OCI-M2 (cell line): Measurements from ENCODE around the gene FAM20C.
"Not testable (repeated sequence)": the region's sequence is repeated elsewhere in the genome, so short reads cannot be mapped to it uniquely, and the experiment has no call there.

ENCODE experiments used
- DNase-seq: peaks from one replicate; lab custom pipeline; 2025; ENCODE audit not compliant: unreplicated experiment; lab: John Stamatoyannopoulos, UW

The FAM20C gene

DNA sequence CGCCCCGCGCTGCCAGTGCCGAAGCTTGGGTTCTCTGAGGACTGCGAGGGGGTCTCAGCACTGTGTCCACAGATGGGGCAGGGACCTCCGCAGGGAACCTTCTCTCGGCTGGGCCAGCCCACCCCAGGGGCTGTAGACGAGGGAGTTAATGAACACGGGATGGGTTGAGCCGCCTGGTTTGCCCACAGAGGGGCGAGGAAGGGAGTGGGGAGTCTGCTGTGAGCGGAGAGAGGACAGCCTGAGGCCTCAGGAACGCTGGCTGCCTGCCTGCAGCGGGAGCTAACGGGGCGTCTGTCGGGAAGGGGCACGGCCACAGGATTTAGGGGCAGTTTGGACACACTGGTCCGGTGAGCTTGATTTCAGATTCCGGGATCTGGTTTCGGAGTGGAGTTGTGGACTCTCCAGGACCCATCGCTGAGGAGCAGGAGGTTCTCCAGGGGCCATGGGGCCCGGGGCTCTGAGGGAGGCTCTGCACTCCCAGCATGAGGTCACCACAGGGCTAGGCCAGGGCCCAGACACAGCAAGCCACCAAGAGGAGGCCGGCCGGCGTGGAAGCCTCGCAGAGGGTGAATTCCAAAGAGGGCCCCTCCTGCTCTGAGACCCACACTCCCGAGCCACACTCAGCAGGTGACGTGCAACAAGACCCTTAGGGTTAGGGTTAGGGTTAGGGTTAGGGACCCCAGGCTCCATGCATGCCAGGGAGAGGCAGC is 19.0 kb upstream of the FAM20C start:
- DNase-seq = no peak

DNA sequence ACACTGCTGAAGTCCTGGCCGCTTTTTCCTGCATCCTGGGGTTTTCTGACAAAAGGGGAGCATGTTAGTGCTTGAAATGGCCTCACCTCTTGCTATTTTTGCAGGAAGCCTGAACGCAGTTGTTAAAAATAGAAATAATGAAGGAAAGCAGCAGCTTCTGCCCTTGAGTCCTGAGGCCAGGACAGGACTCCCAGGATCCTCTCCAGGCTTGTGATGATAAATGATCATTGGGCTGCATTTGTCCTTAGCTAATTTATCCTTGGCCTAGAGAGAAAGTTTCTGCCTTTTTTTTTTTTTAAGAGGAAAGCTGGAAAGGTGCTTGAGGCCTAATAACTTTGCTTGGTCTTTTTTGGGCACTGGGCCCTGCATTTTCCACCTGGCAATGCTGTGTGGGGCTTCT is 17.7 kb upstream of the FAM20C start:
- no peak for DNase-seq

DNA sequence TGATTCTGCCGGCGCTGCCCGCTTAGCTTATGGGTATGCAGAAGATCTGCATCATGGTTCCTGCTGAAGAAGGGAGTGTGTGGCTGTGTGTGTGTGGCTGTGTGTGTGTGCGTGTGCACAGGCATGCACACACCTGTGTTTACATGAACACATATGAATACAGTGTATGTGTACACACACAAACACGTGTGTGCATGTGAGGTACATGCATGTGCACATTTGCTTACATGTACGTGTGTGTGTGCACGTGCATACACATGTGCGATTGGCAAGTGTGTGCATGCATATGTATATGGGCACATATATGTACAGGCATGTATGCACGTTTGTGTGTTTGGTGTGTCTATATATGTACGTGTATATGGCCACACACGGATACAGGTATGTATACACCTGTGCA is 16.4 kb upstream of the FAM20C start:
- no peak for DNase-seq

DNA sequence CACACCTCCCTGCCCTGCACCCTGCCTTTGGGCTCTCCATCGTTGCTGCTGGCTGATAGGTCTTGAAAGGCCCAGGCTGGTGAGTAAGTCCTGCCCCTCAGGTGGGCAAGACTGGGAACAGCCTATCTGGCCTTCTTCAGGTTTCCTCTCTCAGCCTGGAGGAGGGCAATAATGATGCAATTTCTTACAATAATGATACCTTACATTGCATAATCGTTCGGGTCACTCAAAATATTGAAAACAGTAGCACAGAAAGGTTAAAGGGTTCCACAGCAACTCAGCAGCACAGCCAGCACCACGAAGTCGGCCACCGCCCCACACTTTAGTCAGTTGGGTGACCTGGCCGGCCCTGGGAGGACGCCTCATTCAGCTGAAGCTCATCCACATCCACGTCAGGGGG is 16.0 kb upstream of the FAM20C start:
- no peak for DNase-seq

DNA sequence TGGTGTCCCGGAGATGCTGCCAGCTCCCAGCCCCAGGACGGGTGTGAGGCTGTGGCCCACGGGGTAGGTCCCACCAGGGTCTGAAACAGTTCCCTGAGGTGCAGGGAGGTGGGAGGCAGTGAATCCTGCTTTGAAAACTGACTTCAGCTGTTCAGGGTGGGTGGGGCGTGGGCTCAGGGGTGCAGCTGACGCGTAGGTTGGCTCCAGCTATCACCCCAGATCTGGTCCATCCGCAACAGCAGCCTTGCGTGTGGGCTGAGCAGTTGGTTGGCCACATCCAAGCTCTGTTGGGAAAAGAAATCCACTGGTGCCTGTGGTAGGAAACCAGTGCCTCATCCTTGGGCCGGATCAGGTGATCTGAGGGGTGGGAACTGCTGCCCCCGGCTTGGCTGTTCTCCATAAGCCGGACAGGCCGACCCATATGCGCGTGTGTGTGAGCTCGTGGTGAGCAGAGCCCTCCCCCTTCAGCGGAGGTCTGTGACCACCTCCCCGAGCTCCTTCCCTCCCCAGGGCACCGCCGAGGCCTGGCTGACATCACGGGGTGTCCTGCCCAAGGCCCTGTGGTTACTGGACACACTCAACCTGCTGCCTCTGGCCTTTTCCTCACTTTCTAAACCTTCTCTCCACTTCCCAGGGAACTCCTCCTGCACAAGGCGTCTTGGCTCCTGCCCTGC is 15.4 kb upstream of the FAM20C start:
- DNase-seq = no peak

DNA sequence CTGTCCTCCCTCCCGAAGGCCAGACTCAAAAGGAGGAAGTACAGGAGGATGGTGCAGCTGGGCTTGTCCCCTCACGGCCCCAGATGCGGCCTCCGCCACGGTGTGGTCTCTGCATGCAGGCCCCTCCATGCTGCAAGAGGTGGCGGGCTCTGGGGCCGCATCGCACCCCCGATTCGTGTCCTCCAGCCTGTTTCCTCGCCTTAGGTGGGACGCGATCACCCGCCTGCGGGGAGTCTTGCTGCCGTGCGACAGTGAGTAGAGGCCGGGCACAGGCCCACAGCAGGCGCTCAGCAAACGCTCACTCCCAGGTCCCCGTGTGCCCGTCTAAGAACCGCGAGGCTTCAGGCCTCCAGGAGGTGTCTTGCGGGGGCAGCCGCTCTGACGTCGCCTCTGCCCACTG is 13.9 kb upstream of the FAM20C start:
- no peak for DNase-seq

DNA sequence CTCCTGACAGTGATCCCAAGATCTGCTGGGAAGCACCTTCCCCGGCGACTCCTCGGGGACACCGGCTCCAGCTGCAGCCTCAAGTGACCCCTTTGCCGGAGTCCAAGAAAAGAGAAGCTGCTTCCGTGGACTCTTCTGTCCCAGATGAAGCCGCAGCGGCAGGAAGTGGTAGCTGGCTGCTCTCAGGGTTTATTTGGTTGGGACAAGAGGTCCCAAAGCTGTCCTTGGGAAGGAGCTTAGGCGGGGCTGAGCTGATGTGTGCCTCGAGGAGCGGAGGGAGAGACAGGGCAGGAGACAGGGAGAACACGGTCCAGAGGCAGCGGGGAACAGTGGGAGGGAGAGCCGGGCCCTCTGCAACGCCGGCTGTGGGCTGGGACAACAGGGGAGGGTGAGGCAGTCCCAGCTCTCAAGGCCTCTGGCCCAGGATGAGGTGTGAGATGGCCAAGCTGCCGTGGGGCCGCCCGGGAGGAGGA is 13.1 kb upstream of the FAM20C start:
- no peak for DNase-seq

DNA sequence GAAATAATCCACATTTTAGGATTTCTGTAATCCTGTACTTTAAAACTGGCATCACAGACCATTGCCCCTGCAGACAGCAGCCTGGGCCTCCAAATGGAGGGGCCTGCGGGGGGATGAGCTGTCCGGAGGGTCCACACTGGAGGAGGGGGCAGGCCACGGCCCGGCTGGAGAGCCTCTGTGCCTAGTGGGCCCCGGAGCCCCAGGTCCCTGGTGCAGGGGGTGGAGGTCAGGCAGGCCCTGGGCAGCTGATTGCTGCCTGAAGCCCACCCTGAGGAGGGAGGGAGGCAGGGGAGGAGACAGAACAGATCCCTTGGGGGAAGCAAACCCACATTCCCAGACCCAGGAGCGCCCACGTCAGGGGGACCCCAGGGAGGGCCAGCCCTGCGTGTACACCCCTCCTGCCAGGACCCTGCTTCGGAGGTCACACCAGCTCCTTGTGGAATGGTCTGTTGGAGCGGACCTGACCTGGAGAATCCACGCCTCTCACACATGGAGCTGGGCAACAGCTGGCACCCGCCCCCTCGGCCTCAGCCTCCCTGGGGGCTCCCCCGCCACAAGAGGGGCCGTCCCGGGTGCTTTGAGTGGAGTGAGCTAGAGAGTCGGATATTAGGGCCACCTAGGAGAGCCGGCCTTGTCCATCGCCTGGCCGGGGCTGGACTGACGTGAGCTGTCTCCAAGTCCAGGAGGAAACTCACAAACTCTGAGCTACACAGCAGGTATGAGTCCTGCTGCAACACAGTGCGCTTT is 12.2 kb upstream of the FAM20C start:
- DNase-seq = no peak

DNA sequence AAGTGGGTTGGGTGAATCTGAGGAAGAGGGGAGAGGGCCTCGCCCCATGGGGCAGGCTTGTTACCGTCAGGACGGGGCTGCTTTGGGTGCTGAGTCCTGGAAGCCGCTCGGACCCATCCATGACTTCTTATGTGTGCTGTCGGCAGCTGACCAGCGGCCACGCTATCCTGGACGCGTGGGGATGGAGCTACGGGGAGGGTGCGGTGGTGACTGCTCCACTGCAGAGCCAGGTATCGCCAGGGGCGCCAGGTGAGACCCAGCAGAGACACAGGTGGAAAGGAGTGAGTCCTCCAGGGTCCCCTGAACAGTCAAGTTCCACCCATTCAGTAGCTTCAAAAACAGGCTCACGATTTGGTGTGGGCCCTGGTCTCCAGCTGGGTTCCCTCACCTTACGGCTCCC is 10.6 kb upstream of the FAM20C start:
- no peak for DNase-seq

DNA sequence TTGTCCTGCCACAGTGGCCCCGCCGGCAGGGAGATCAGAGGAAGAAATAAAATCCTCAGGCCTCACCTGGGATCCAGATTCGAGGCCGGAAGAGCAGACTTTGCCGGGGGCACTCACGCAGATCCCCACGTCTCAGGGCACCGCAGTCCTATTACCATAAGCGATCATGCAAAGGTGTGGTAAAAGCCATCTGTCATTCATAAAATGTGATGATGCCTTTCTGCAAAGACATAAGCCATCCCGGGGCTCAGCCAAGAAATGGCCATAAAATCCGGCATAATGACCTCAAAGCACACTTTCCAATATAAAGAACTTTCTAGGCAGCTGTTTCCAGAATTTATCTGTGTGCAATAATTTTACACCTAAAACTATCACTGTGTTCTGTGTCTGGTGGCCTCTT is 9.9 kb upstream of the FAM20C start:
- not testable (repeated sequence) for DNase-seq

DNA sequence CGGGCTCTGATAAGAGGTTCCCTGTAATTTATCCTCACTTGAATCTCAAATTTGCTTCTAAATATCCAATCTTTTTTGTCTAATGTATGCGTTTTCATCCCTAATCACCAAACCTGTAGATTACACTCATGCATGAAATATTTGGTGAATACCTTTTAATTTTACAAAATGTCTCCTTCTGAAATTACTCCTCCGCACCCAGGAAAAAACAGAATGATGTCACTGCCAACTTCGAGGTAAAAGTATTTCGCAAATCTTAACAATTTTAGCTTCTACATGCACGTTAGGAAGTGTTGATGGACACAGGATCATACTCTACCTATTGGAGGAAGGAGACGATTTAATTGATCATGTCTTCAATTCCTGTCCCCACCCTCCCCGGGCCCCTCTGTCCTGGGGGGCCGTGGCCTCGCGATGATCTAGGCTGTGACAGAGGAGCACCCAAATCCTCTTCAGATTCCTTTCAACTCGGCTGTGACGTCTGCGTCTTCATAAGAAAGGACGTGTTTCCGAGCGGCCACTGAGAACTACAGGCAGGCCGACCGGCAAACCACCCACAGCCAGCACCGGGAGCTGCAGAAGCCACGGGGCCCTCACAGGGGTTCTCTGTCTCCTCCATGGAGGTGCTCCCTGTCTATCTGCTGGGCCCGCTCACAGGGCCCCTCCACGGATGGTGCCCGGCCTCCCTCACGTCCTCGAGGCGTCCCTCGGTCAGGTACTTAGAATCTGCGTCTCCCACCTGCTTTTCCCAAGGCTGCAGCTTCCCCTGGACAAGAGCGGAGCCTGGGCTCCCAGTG is 8.7 kb upstream of the FAM20C start:
- DNase-seq = no peak

DNA sequence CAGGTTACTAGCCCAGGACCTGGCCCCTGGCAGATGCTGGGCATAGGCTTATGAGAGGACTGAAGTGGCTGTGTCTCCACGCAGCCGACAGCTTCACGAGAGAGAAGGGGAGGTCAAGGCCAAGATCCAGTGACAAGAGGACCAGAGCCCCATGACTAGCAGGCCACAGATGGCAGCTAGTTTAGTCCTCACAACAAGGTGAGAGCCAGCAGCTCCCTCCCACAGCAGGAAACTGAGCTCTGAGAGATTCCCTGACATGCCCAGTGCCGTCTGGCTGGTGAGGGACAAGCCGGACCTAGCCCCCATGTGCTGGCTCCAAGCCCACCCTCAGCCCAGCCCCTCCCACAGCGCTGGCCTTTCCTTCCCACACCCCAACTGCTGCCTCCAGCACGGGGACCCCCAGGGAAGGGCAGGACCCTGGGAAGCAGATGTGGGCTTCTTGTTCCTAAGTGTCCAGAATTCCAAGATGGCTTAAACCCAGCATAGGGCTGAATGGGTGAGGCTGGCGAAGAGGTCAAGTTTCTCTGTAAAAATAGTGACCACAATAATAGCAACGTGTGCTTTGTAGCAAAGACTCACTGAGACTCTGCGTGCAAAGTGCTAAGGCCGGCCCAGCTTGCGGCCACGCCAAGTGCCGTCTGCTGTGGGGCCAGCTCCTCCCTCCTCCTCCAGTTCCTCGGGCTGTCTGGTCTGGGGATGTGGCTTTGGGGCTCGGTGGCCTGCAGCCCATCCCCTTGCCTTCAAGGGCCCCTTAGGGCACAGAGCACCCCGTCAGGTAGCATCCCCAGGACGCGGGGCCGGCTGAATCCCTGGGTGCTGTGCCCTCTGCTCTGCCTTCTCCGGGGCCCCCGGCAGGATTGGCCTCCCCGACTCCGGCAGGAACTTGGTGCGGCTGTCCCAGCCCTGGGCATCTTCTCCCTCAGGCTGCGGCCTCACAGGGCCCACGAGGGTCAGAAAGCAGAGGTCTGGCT is 7.8 kb upstream of the FAM20C start:
- DNase-seq = no peak

DNA sequence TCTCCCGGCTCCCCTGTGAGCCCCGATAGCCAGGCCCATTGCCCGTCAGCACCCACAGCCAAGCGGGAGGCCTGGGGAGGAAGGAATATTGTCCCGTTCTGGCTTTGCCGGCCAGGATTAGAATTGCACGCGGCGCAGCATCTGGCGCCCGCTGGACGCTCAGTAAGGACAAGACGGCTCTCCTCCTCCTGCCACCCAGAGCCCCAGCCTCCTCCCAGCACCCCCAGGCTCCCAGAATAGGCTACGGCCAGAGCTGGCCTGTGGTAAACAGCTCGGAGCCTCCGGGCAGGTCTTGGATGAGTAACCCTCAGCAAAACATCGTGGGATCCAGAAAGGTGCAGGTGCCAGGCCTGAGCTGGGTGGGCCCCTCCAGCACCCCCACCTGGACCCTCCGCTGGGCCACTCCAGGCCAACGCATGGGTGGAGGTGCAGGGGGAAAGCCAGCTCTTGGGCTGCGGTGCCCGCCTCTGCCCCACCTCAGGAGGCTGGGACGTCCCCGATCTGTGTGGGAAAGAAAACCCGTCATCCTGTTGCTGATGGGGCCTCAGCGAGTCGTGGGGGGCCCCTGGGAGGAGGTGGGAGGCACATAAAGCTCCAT is 5.8 kb upstream of the FAM20C start:
- no peak for DNase-seq

DNA sequence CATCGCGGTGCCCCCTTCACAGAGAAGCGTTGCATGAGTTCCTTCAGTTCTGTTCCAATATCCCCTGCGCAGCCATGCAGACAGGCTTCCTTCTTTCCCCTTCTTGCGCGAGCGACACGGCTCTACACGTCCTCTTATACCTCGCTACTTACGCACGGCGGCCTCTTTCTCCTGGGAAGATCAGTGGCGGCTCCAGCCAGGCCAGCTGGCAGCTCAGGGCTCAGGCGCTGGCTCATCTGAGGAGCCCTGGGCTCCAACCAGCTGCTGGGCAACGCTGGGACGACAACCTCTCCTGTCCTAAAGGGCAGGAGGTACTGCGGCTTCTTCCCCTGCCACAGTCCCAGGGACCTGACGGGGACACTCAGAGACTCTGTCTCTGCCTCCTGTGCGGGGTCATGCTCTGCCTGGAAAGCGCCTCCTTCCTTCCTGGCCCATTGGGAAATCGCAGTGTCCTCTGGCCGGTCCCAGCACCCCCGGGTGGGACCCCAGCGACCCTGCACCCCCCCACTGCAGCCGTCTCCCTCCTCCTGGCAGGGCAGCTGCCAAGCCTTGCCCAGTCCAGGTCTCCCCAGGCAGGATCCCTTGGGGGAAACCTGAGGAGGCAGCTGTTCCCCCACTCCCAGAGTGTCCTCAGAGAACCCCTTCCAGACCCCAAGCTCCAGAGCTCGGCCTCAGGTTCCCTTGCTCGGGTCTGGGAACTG is 5.0 kb upstream of the FAM20C start:
- DNase-seq = no peak

DNA sequence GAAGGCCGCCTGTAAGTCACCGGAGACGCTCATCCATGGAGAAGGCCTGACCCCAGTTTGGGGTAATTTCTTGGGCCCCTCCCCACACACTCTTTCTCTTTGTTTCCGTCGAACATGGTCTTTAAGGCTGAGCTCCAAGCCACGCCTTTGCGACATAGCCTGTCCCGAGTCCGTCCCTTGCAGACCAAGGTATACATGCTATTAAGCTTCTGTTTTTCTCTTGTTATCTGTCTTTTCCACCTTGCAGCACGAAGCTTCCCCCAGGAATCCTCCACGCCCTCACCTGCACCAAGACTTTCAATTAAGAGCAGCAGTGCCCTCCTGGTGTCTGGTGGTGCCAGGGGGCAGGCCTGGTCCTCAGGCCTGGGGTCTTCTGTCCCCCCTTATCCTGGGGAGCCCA is 4.2 kb upstream of the FAM20C start:
- no peak for DNase-seq

DNA sequence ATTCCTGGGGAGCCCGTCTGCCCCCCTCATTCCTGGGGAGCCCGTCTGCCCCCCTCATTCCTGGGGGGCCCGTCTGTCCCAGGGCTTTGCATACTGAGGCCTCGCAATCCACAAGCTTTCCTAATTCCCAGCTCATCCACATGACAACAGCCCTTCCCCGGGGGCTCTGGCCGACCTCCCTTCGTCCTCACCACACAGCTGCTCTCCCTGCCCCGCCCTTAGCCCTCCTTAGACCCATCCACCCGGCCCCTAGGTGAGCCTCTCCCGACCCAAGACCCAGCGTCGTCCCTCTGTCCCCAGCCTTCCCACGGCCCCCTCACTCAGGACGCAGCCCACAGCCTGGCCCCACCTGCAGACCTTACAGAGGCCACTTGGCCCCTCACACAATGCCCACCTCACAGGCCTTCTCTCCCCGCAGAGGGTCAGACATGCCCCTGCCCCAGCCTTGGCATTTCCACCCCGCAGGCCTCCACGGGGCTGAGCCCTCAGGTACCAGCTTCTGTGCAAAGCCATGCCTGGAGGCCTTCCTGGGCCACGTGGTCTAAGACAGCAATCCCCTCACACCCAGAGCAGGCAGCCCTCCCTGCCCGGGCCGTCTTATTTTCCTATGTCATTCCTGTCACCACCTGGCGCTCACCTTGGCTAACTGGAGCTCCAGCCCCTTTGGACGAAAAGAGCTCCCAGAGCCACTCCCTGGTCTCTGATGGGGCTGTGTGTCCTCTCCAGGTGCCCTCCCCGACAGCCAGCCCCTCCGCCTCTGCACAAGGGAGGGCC is 3.5 kb upstream of the FAM20C start:
- no peak for DNase-seq

DNA sequence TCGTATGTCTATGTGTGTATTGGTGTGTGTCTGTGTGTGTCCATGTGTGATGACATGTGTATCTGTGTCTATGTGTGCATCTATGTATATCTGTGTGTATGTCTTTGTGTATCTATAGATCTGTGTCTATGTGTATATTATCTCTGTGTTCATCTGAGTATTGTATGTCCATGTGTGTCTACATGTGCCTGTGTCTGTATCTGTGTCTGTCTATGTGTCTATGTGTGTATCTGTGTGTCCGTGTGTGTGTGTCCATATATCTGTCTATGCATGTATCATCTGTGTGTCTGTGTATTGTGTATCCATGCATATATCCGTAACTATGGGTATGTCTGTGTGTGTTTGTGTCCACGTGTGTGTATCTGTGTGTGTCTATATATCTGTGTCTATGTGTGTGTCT is 2.7 kb upstream of the FAM20C start:
- no peak for DNase-seq

DNA sequence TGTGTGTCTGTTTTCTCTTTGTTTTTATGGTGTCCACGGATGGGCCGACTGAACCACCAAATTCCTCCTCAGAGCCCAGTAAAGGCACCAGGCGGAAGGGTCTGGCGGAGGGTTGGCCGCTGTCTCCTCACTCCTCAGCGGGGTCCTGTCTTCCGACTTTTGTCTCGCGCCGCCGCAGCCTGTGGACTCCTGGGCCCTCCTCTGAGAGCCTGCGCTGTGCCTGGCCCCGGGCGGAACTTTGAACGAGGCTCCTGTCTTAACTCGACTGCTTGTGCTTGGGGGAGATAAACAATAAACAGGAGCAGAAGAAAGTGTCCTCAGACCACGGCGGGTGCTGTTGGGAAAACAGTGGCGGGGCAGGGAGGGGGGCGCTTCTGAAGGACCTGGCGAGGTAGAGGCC is 2.2 kb upstream of the FAM20C start:
- DNase-seq = no peak
